22Rv1 (cell line): ENCODE results near the gene ZACN.

ENCODE experiments used
- ZFX ChIP-seq: fragments of 450-650 bp; IDR thresholded peaks from 2 replicates; pipeline ENCODE4 v1.6.1; 2017; ENCODE audit warnings: antibody characterized with exemption, borderline replicate concordance
- TF ChIP-seq, protein P1 (sequence below): fragments of 450-650 bp; IDR thresholded peaks from 2 replicates; pipeline ENCODE4 v1.5.1; 2017; ENCODE audit warnings: mild to moderate bottlenecking

DNA sequence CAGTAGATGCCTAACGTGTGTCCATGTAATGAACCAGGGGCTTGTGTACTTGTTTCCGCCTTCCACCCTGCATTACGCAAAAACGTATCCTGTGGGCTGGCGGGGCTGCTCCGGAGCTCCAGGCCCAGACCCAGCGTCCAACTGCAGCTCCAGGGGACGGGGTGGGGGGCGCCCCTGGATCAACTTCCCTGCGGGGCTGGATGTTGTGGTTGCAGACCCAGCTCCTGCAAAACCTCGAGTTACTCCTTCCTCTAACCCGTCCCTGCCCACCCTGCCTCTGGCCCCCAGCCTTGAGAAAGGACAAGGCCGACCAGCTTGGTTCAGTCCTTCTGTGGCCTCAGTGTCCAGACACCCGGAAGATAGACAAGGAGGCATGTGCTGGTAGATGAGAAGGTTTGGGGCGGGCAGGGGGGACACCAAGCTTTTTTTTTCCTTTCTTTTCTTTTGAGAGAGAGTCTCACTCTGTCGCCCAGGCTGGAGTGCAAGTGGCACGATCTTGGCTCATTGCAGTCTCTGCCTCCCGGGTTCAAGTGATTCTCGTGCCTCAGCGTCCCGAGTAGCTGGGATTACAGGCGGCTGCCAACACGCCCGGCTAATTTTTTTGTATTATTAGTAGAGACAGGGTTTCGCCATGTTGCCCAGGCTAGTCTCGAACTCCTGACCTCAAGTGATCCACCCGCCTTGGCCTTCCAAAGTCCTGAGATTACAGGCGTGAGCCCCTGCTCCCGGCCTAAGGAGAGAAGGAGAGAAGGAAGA lies 25.3 kb downstream of the ZACN start:
- TF ChIP-seq, protein P1, sequence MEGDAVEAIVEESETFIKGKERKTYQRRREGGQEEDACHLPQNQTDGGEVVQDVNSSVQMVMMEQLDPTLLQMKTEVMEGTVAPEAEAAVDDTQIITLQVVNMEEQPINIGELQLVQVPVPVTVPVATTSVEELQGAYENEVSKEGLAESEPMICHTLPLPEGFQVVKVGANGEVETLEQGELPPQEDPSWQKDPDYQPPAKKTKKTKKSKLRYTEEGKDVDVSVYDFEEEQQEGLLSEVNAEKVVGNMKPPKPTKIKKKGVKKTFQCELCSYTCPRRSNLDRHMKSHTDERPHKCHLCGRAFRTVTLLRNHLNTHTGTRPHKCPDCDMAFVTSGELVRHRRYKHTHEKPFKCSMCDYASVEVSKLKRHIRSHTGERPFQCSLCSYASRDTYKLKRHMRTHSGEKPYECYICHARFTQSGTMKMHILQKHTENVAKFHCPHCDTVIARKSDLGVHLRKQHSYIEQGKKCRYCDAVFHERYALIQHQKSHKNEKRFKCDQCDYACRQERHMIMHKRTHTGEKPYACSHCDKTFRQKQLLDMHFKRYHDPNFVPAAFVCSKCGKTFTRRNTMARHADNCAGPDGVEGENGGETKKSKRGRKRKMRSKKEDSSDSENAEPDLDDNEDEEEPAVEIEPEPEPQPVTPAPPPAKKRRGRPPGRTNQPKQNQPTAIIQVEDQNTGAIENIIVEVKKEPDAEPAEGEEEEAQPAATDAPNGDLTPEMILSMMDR, result no peak
- TF ChIP-seq ZFX, result no peak
